Measurements from ENCODE around the gene RTN3.

GRCh38 chr11:63764679-63765647, 83.7 kb downstream of the RTN3 start:
- TF ChIP-seq CTCF (IDR thresholded peaks at IDR 0.05) = no peak
- TF ChIP-seq ZFX (IDR thresholded peaks at IDR 0.05; ENCODE audit: borderline replicate concordance) = no peak

All from 22Rv1 (cell line).